Activated naive CD4-positive, alpha-beta T cell (primary cell): ENCODE results near the gene TRIM59.
"Not testable (repeated sequence)": the region's sequence is repeated elsewhere in the genome, so short reads cannot be mapped to it uniquely, and the experiment has no call there.

Source experiments
- DNase-seq, 4 experiments: peaks; one replicate each; lab custom pipeline; 2025; lab: John Stamatoyannopoulos, UW

Gene TRIM59

GRCh38 chr3:160455846-160456245 is 6.3 kb upstream of the TRIM59 start:
- DNase-seq, result no peak

GRCh38 chr3:160454995-160455394 is 5.4 kb upstream of the TRIM59 start:
- DNase-seq, result no peak

- DNase-seq, result not testable (repeated sequence)
Measured at GRCh38 chr3:160452251-160452650, 2.7 kb upstream of the TRIM59 start.

GRCh38 chr3:160451602-160452001 is 2.0 kb upstream of the TRIM59 start:
- no peak for DNase-seq

- no peak for DNase-seq
Measured at GRCh38 chr3:160450846-160451245, 1.3 kb upstream of the TRIM59 start.

GRCh38 chr3:160448845-160449635 is 546 bp downstream of the TRIM59 start:
- peak in 2 of 4 experiments; percentile 30 to 32 for DNase-seq

GRCh38 chr3:160447544-160447943 is 2.0 kb downstream of the TRIM59 start:
- no peak for DNase-seq

- DNase-seq, result no peak
Measured at GRCh38 chr3:160446522-160447056, 3.0 kb downstream of the TRIM59 start.

- DNase-seq, result no peak
Measured at GRCh38 chr3:160445854-160446253, 3.7 kb downstream of the TRIM59 start.

- no peak for DNase-seq
Measured at GRCh38 chr3:160444411-160444810, 5.2 kb downstream of the TRIM59 start.

GRCh38 chr3:160440687-160441086 is 8.9 kb downstream of the TRIM59 start:
- DNase-seq, result no peak

- DNase-seq, result no peak
Measured at GRCh38 chr3:160437083-160437455, 12.5 kb downstream of the TRIM59 start.

GRCh38 chr3:160435747-160436146 is 13.8 kb downstream of the TRIM59 start:
- DNase-seq, result no peak

- DNase-seq, result no peak
Measured at GRCh38 chr3:160435095-160435494, 14.5 kb downstream of the TRIM59 start.

- no peak for DNase-seq
Measured at GRCh38 chr3:160434071-160434470, 15.5 kb downstream of the TRIM59 start.

- DNase-seq, result no peak
Measured at GRCh38 chr3:160427832-160428424, 21.7 kb downstream of the TRIM59 start.

GRCh38 chr3:160417311-160417710 is 32.3 kb downstream of the TRIM59 start:
- DNase-seq, result no peak

- peak in 3 of 4 experiments; percentile 14 to 38 (median 16) for DNase-seq
Measured at GRCh38 chr3:160413613-160414248, 35.9 kb downstream of the TRIM59 start.

- DNase-seq, result no peak
Measured at GRCh38 chr3:160412477-160412876, 37.1 kb downstream of the TRIM59 start.

GRCh38 chr3:160409812-160410610 is 39.6 kb downstream of the TRIM59 start:
- DNase-seq, result no peak

- DNase-seq, result no peak
Measured at GRCh38 chr3:160403796-160404470, 45.7 kb downstream of the TRIM59 start.
